DOHH2 (cell line): ENCODE measurements around the gene TGM4.

Experiments used
- H3F3A ChIP-seq: fragments of 200-600 bp; sonication (generic), shearing (Covaris generic); 2 replicates; pipeline ENCODE4 v1.6.0; 2016; ENCODE audit warnings: antibody characterized with exemption, mild to moderate bottlenecking; ENCODE audit not compliant: control insufficient read depth, insufficient read depth
- H3K27ac ChIP-seq: fragments of 200-600 bp; sonication (generic); 2 replicates; pipeline ENCODE4 v1.5.1; 2014; ENCODE audit warnings: low read depth, mild to moderate bottlenecking, low read length, moderate library complexity
- H3K27me3 ChIP-seq: fragments of 200-600 bp; sonication (generic); 2 replicates; pipeline ENCODE4 v1.6.1; 2014; ENCODE audit warnings: mild to moderate bottlenecking, low read length, mixed read lengths; ENCODE audit not compliant: control insufficient read depth
- H3K36me3 ChIP-seq: fragments of 200-600 bp; sonication (generic); 2 replicates; pipeline ENCODE4 v1.6.1; 2014; ENCODE audit warnings: mild to moderate bottlenecking, low read length, moderate library complexity, mixed read lengths; ENCODE audit not compliant: control insufficient read depth
- H3K4me1 ChIP-seq: fragments of 200-600 bp; sonication (generic); 2 replicates; pipeline ENCODE4 v1.6.1; 2014; ENCODE audit warnings: mild to moderate bottlenecking, low read length, mixed read lengths; ENCODE audit not compliant: control insufficient read depth
- H3K4me2 ChIP-seq: fragments of 200-600 bp; sonication (generic); 2 replicates; pipeline ENCODE4 v1.6.0; 2014; ENCODE audit warnings: mild to moderate bottlenecking, low read length, moderate library complexity
- H3K4me3 ChIP-seq: fragments of 200-600 bp; sonication (generic); 2 replicates; pipeline ENCODE4 v1.5.1; 2014; ENCODE audit warnings: mild to moderate bottlenecking, low read length, mixed read lengths
- H3K79me2 ChIP-seq: fragments of 200-600 bp; sonication (generic); 2 replicates; pipeline ENCODE4 v1.6.1; 2014; ENCODE audit warnings: mild to moderate bottlenecking, low read length, mixed read lengths; ENCODE audit not compliant: control insufficient read depth
- H3K9me2 ChIP-seq: fragments of 200-600 bp; sonication (generic); replicated peaks from 2 replicates; pipeline ENCODE4 v1.6.1; 2014; ENCODE audit warnings: mild to moderate bottlenecking, low read length, mixed read lengths; ENCODE audit not compliant: control insufficient read depth
- H3K9me3 ChIP-seq: fragments of 200-600 bp; sonication (generic); 2 replicates; pipeline ENCODE4 v1.6.1; 2014; ENCODE audit warnings: antibody characterized with exemption, low read length, mixed read lengths; ENCODE audit not compliant: control insufficient read depth, insufficient read depth
- H4K20me1 ChIP-seq: fragments of 200-600 bp; sonication (generic); 2 replicates; pipeline ENCODE4 v1.6.0; 2014; ENCODE audit warnings: low read depth, mild to moderate bottlenecking, antibody characterized with exemption, low read length, moderate library complexity; ENCODE audit not compliant: control insufficient read depth, insufficient read depth
- CTCF ChIP-seq: fragments of 200-600 bp; sonication (generic); IDR thresholded peaks from one replicate; pipeline ENCODE4 v1.5.1; 2014; ENCODE audit warnings: antibody characterized with exemption, mild to moderate bottlenecking, low read depth, low read length; ENCODE audit not compliant: poor library complexity, severe bottlenecking
- EZH2phosphoT487 ChIP-seq: fragments of 200-600 bp; sonication (generic); IDR thresholded peaks from 2 replicates; pipeline ENCODE4 v1.6.1; 2017; ENCODE audit warnings: borderline replicate concordance, mild to moderate bottlenecking, antibody characterized with exemption, low read length, moderate library complexity, mixed read lengths

The TGM4 gene

DNA sequence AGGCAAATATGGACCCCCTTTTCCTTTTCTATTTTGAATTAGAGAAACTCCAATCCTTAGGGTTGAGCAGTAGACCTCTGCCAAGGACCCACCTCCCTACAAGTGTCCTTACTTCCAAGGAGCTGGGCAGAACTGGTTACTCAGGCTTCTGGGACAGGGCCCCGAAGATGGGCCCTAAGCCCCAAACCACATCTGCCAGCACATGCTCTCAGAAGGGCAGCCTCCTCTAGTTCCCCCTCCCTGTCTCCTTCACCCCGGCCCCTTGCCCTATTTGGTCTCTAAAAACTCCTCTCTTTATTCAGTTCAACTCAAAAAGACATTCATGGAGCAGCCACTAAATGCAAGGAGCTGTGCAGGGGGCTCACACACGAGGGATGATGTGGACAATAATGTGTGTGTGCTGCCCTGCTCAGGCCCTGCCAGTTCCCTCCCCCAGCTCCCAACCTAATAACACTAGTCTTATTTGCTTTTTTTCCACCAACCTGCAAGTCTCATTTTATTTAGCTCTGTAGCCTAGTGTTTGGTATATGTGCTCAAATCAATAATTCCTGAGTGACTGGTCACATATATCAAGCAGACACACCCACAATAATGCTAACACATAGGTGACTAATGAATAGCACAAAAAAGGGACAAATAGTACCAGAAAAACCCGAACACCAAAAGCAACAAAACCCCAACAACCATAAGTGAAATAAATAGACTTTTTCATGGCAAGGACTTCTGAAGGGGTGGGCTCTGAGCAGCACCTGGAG is 89.3 kb downstream of the TGM4 start:
- no peak overlapping the region for H3K4me3 ChIP-seq
- peaks cover 83% of the 10 kb centered on the region for H3K79me2 ChIP-seq
- peaks cover 8% of the 10 kb centered on the region for H3K4me1 ChIP-seq
- peaks cover 5% of the 10 kb centered on the region; the same call in 1 of the 2 replicates for H3K36me3 ChIP-seq
- H3K9me2 ChIP-seq, result no peaks in the 10 kb centered on the region
- H3K9me3 ChIP-seq, result no peaks in the 10 kb centered on the region
- H3K4me2 ChIP-seq, result no peak overlapping the region
- H3K27me3 ChIP-seq, result no peaks in the 10 kb centered on the region
- peaks cover 6% of the 10 kb centered on the region for H4K20me1 ChIP-seq
- TF ChIP-seq EZH2phosphoT487, result no peak
- TF ChIP-seq CTCF, result no peak
- H3K27ac ChIP-seq, result no peak overlapping the region
- no peaks in the 10 kb centered on the region for H3F3A ChIP-seq
